Stimulated activated naive CD8-positive, alpha-beta T cell treated with anti-CD3 and anti-CD28 coated beads, Interleukin-15, amount 100 ng/mL, for 72 hours (primary cell): ENCODE data around the gene UXS1.

ENCODE experiments used
- ATAC-seq: fragments of 150-1000 bp; cut with Tn5 transposase; 2 replicates; pipeline ENCODE4 v1.10.0; 2021; ENCODE audit warnings: mild to moderate bottlenecking, moderate library complexity
- DNase-seq, 2 donors: peaks; one replicate each; pipeline ENCODE4 v3.0.0; 2021 to 2022
- H3K27ac Mint-ChIP-seq, 2 donors: one replicate each; pipeline ENCODE4 v1.8.0; 2022; ENCODE audit warnings: mild to moderate bottlenecking in 2 of 2, mixed read lengths in 2 of 2, moderate library complexity in 2 of 2
- H3K27me3 Mint-ChIP-seq: one replicate; pipeline ENCODE4 v1.8.0; 2022; ENCODE audit warnings: mixed read lengths
- H3K4me1 Mint-ChIP-seq: one replicate; pipeline ENCODE4 v1.8.0; 2022; ENCODE audit warnings: mild to moderate bottlenecking, mixed read lengths
- H3K4me3 Mint-ChIP-seq, 2 donors: one replicate each; pipeline ENCODE4 v1.8.0; 2022; ENCODE audit warnings: mild to moderate bottlenecking in 2 of 2, mixed read lengths in 2 of 2, moderate library complexity in 1 of 2
- H3K9me3 Mint-ChIP-seq, 2 donors: one replicate each; pipeline ENCODE4 v1.8.0; 2022; ENCODE audit warnings: mixed read lengths in 2 of 2

UXS1 gene

DNA sequence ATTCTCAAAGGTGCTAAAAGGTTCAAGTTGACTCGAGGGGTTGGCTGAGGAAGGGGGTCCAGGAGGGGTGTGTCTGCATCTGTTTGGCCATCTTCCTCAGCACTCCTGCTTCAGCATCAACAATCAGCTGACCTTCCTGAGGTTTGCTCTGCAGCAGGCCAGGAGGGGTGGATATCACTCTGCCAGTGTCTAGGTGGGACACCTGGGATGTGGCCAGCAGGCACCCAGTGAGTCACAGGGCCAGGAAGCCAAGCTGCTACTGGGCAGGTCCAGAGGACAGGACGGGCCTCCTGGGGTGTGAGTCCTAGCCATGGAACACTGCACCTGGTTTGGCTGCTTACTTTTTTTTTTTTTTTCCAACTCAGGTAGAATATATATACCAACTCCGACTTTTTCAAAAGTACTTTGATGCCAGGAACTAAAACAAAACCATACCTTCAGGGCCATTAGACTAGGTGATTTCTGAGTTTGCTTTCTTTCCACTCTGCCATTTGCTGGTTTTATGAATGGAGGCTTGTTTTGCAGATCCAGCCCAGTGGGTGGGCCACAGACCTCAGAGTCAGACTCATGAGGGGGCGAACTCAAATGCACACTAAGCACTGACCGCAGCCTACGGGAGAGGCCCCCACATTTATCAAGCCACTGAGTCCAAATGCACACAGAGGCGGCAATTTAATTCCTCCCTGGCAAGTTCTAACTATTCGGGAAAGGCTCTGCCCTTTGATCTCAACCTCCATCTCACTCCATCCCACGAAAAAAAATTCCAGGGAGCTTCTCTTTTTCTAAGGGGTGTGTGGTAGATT, 76.0 kb downstream of the UXS1 start:
- H3K27ac Mint-ChIP-seq: peak overlapping the region in 1 of 2 donors; percentile 12
- H3K27me3 Mint-ChIP-seq: no peaks in the 10 kb centered on the region
- H3K4me1 Mint-ChIP-seq: peaks cover 18% of the 10 kb centered on the region
- DNase-seq (no peak), ATAC-seq (no peak)
- no peaks in the 10 kb centered on the region for H3K9me3 Mint-ChIP-seq
- no peak overlapping the region for H3K4me3 Mint-ChIP-seq

- DNase-seq: no peak
- H3K27ac Mint-ChIP-seq: peak overlapping the region in 1 of 2 donors; percentile 52
- no peak for ATAC-seq
- H3K27me3 Mint-ChIP-seq: no peaks in the 10 kb centered on the region
- no peaks in the 10 kb centered on the region for H3K9me3 Mint-ChIP-seq
- peaks cover 18% of the 10 kb centered on the region for H3K4me1 Mint-ChIP-seq
- no peak overlapping the region for H3K4me3 Mint-ChIP-seq
These were observed 76.8 kb downstream of the UXS1 start for GRCh38 chr2:106117347-106117746.

GRCh38 chr2:106116248-106116647, 77.9 kb downstream of the UXS1 start:
- Mint-ChIP-seq H3K27ac (peak overlapping the region in 1 of 2 donors; percentile 32), H3K4me3 (no peak overlapping the region), H3K4me1 (peaks cover 18% of the 10 kb centered on the region), H3K9me3 (no peaks in the 10 kb centered on the region), H3K27me3 (no peaks in the 10 kb centered on the region)
- ATAC-seq: no peak
- DNase-seq: no peak

DNA sequence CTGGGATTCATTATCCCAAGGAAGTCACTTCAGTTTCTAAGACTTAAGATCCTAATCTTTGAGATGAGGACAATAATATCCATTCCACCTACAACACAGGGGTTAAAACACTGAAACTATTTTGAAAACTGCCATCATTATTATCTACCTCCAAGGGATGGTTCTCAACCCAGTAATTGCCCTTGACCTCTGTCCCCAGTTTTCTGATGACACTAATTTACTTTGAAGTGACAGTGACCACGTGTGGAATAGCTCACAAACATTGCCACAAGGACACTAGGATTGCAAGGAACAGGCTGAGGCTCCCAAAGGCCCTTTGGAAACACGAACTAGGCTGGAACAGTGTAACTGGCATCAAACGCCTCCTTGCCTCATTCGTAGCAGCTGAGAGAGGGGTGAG, 78.4 kb downstream of the UXS1 start:
- Mint-ChIP-seq H3K27ac (peak overlapping the region in 1 of 2 donors; percentile 59), H3K4me1 (peaks cover 18% of the 10 kb centered on the region), H3K9me3 (no peaks in the 10 kb centered on the region), H3K27me3 (no peaks in the 10 kb centered on the region), H3K4me3 (no peak overlapping the region)
- no peak for DNase-seq
- no peak for ATAC-seq

- peaks cover 18% of the 10 kb centered on the region for H3K4me1 Mint-ChIP-seq
- peak overlapping the region; percentile 59 to 76 for H3K27ac Mint-ChIP-seq
- no peak overlapping the region for H3K4me3 Mint-ChIP-seq
- DNase-seq (no peak), ATAC-seq (peak; percentile 48)
- no peaks in the 10 kb centered on the region for H3K9me3 Mint-ChIP-seq
- no peaks in the 10 kb centered on the region for H3K27me3 Mint-ChIP-seq
These were observed 78.9 kb downstream of the UXS1 start for GRCh38 chr2:106115250-106115649.

DNA sequence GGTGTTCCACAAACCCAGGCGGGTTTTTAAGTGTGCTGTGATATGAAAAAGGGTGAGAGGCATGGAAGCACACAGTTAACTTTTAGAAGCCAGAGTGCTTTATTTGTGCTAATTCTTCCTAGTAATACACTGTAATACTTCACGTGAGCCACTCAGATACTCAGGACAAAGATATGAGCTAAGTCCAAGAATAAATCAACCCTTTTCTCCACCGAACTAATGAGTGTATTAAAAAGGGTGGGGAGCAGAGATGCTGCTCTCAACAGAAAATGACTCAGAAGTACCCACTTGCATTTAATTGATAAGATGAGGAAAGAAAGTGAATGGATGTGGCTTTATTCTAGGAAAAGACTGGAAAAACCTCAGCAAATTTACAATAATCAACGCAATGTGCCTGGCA, 79.9 kb downstream of the UXS1 start:
- peak overlapping the region in 1 of 2 donors; percentile 72 for H3K27ac Mint-ChIP-seq

DNA sequence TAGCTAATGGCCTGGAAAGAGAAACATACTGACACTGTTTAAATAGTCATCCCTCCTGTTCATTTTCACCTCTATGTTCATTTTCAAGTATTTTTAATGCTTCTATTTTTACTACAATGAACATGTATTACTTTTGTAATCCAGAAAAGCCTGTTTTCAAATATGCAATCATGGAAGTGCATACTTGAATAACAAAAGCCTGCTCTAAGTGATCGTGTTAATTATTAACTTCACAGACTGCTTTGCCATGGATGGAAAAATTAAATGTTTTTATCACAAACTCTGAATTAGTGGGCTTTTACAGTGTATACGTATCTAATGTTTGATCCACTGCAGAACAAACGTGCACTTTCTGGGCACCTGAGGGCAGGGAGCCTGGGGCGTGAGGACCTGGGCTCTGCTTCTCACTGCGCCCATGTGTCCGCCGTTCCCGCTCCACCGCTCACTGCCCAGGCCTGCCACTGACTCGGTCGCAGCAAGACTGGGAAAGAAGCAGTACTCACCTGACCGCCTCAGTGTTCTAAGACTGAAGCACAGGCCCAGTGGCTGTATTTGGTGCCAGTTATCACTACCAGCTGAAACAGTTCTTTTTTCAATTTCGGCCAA, 80.6 kb downstream of the UXS1 start:
- H3K4me3 Mint-ChIP-seq: no peak overlapping the region
- no peaks in the 10 kb centered on the region for H3K9me3 Mint-ChIP-seq
- ATAC-seq (no peak), DNase-seq (no peak)
- H3K4me1 Mint-ChIP-seq: peaks cover 18% of the 10 kb centered on the region
- no peaks in the 10 kb centered on the region for H3K27me3 Mint-ChIP-seq
- H3K27ac Mint-ChIP-seq: no peak overlapping the region

More for the DNA sequence above, 79.9 kb downstream of the UXS1 start:
- DNase-seq (no peak), ATAC-seq (no peak)
- peaks cover 18% of the 10 kb centered on the region for H3K4me1 Mint-ChIP-seq
- H3K4me3 Mint-ChIP-seq: no peak overlapping the region
- no peaks in the 10 kb centered on the region for H3K9me3 Mint-ChIP-seq
- no peaks in the 10 kb centered on the region for H3K27me3 Mint-ChIP-seq

- Mint-ChIP-seq H3K27ac (peak overlapping the region in 1 of 2 donors; percentile 88), H3K9me3 (no peaks in the 10 kb centered on the region), H3K4me1 (peaks cover 18% of the 10 kb centered on the region)
These were observed 82.1 kb downstream of the UXS1 start for GRCh38 chr2:106111882-106112571.

GRCh38 chr2:106109675-106110424, 84.3 kb downstream of the UXS1 start:
- DNase-seq (no peak), ATAC-seq (no peak)
- no peaks in the 10 kb centered on the region for H3K9me3 Mint-ChIP-seq
- no peak overlapping the region for H3K4me3 Mint-ChIP-seq
- peak overlapping the region in 1 of 2 donors; percentile 69 for H3K27ac Mint-ChIP-seq
- H3K4me1 Mint-ChIP-seq: peaks cover 1% of the 10 kb centered on the region
- no peaks in the 10 kb centered on the region for H3K27me3 Mint-ChIP-seq

More at GRCh38 chr2:106111882-106112571, 82.1 kb downstream of the UXS1 start:
- no peaks in the 10 kb centered on the region for H3K27me3 Mint-ChIP-seq
- H3K4me3 Mint-ChIP-seq: no peak overlapping the region
- no peak for ATAC-seq
- no peak for DNase-seq

DNA sequence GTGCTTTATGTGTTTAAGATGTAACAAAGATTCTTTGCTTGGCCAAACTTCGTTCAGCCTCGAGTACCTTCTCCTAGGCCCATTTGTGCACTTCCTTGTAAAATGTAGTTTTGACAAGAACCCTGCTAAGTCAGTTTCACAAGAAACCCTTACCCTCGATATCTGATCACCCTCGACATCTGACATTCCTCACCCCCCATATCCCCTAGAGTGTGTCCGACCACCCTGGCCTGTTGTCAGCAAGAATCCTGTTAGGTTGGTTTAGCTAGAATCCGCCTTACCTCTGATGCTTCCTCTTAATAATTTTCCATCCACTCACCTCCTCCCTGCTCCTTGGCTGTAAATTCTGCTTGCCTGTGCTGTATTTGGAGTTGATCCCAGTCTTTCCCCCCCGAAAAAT, 85.3 kb downstream of the UXS1 start:
- ATAC-seq: no peak
- no peak overlapping the region for H3K27ac Mint-ChIP-seq
- no peaks in the 10 kb centered on the region for H3K27me3 Mint-ChIP-seq
- DNase-seq: no peak
- no peaks in the 10 kb centered on the region for H3K9me3 Mint-ChIP-seq
- no peak overlapping the region for H3K4me3 Mint-ChIP-seq
- H3K4me1 Mint-ChIP-seq: peaks cover 5% of the 10 kb centered on the region

DNA sequence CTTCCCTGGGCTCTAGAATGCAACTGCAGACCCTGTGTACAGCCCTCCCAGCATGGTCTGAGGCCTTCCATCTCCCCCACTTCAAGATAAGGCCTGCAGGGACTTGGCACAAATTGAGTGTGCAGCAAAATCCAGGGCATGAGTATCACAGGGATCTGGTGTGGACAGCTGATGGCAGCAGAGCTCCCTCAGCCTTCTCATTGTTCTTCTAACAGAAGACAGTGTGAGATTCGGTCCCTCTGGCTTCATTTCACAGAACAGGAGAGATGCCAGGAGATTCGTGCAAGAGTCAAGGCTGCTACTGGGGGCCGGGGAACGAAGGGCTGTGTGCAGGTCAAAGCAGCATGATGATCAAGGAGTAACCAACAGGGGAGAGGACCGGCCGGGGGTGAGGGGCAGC, 85.8 kb downstream of the UXS1 start:
- Mint-ChIP-seq H3K27ac (no peak overlapping the region), H3K27me3 (no peaks in the 10 kb centered on the region), H3K4me1 (peaks cover 5% of the 10 kb centered on the region), H3K9me3 (no peaks in the 10 kb centered on the region), H3K4me3 (no peak overlapping the region)
- no peak for DNase-seq
- ATAC-seq: no peak

DNA sequence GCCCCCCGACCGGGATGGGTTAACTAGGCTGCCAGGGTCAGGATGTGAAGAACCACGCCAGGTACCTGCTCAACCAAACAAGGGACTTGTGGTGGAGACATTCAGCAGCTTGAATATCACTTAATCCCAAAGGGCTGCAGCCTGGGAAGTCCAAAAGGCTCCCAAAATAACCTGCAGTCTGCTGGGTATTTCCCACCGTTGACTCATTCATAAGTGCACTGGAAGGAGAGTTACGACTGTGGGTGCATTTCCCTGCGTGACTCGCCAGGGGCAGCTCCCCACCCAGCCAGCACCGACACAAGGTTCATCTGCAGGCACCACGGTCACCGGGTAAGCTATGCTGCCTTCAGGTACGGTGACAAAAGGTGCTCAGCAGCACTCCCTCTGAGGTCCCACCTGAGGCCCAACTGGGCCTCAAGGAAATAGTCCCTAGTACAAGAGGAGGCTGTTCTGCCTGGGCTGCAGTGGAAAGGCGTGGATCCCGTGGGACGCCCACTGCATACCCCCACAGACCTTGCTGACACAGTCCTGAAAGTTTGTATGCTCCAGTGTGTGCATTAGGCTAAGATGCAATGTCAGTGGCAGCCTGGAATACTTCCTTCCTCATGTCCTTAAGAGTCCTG, 86.5 kb downstream of the UXS1 start:
- H3K27me3 Mint-ChIP-seq: no peaks in the 10 kb centered on the region
- peak in 1 of 2 donors; percentile 59 for DNase-seq
- peak; percentile 87 for ATAC-seq
- H3K9me3 Mint-ChIP-seq: no peaks in the 10 kb centered on the region
- H3K27ac Mint-ChIP-seq: peak overlapping the region; percentile 79 to 81
- peak overlapping the region in 1 of 2 donors; percentile 66 for H3K4me3 Mint-ChIP-seq
- H3K4me1 Mint-ChIP-seq: peaks cover 5% of the 10 kb centered on the region

GRCh38 chr2:106106622-106107508, 87.2 kb downstream of the UXS1 start:
- ATAC-seq (peak; percentile 38), DNase-seq (no peak)
- Mint-ChIP-seq H3K9me3 (no peaks in the 10 kb centered on the region), H3K4me1 (peaks cover 5% of the 10 kb centered on the region), H3K27ac (peak overlapping the region; percentile 81), H3K4me3 (peak overlapping the region; percentile 49 to 66), H3K27me3 (no peaks in the 10 kb centered on the region)
